Activated naive CD4-positive, alpha-beta T cell treated with anti-CD3 and anti-CD28 coated beads for 36 hours (primary cell): ENCODE results near the gene SLC1A2. TPM values are rescaled to one million over a fixed set of nuclear protein-coding genes. Genes with fewer than 3 reads are reported as not detected.
A peak's percentile ranks its signal among the peaks of the same experiment; 100 is the strongest.

ENCODE experiments used
- CTCF ChIA-PET: fragments of 350-600 bp; sonication (Branson Sonifier 250); formaldehyde crosslinking; loops from one replicate; lab custom pipeline; 2021; ENCODE audit warnings: antibody characterized with exemption; lab: Charles Lee
- DNase-seq: peaks from one replicate; pipeline ENCODE4 v3.0.0-alpha.2; 2020
- H3K27ac Mint-ChIP-seq: one replicate; pipeline ENCODE4 v1.8.0; 2021; ENCODE audit warnings: mild to moderate bottlenecking, mixed read lengths
- H3K27me3 Mint-ChIP-seq: one replicate; pipeline ENCODE4 v1.8.0; 2021; ENCODE audit warnings: low read depth, mixed read lengths
- H3K36me3 Mint-ChIP-seq: one replicate; pipeline ENCODE4 v1.8.0; 2021; ENCODE audit warnings: low read depth, mixed read lengths
- H3K4me1 Mint-ChIP-seq: one replicate; pipeline ENCODE4 v1.8.0; 2021; ENCODE audit warnings: low read depth, mixed read lengths
- H3K4me3 Mint-ChIP-seq: one replicate; pipeline ENCODE4 v1.8.0; 2021; ENCODE audit warnings: mild to moderate bottlenecking, moderate library complexity, mixed read lengths
- H3K9me3 Mint-ChIP-seq: one replicate; pipeline ENCODE4 v1.8.0; 2021; ENCODE audit warnings: mixed read lengths
- intact Hi-C: fragments of 100-400 bp; cut with micrococcal nuclease; formaldehyde crosslinking; loops from one replicate; pipeline ENCODE4 v1.15.1; 2023
- total RNA-seq, 2 experiments: library from RNA; stranded (reverse); gene quantifications; one replicate each; pipeline ENCODE4 v1.2.3, GENCODE V29; 2021

The SLC1A2 gene
- total RNA-seq, 2 experiments from 2014 or later: not detected

GRCh38 chr11:35303596-35304385 is 115.6 kb downstream of the SLC1A2 start:
- Mint-ChIP-seq H3K4me1 (peaks cover 22% of the 10 kb centered on the region), H3K36me3 (no peaks in the 10 kb centered on the region), H3K4me3 (no peak overlapping the region), H3K9me3 (no peaks in the 10 kb centered on the region), H3K27me3 (no peaks in the 10 kb centered on the region), H3K27ac (no peak overlapping the region)
- DNase-seq: no peak
- intact Hi-C loops: loop anchor here (2.0 kb wide), 2 partner anchors 61 to 387 kb away; partner anchors contain the start of genes APIP and PDHX
- CTCF ChIA-PET: interaction anchor here (0.8 to 2.8 kb wide), 6 partner anchors 9 to 377 kb away, joined by 3 to 12 read pairs (median 7); no protein-coding TSS in a partner anchor

- CTCF ChIA-PET: no interaction called here
- H3K27me3 Mint-ChIP-seq: no peaks in the 10 kb centered on the region
Measured at GRCh38 chr11:35302398-35302797, 117.0 kb downstream of the SLC1A2 start.

GRCh38 chr11:35298369-35298768 is 121.0 kb downstream of the SLC1A2 start:
- CTCF ChIA-PET: interaction anchor here (0.7 kb wide), 1 partner anchor 372 kb away, joined by 3 read pairs; no protein-coding TSS in a partner anchor

More at GRCh38 chr11:35302398-35302797, 117.0 kb downstream of the SLC1A2 start:
- Mint-ChIP-seq H3K4me1 (peaks cover 22% of the 10 kb centered on the region), H3K27ac (no peak overlapping the region), H3K36me3 (no peaks in the 10 kb centered on the region), H3K4me3 (no peak overlapping the region), H3K9me3 (no peaks in the 10 kb centered on the region)
- intact Hi-C loops: no loop called here
- DNase-seq: no peak

GRCh38 chr11:35295751-35296150 is 123.6 kb downstream of the SLC1A2 start:
- Mint-ChIP-seq H3K9me3 (no peaks in the 10 kb centered on the region), H3K4me1 (peaks cover 18% of the 10 kb centered on the region), H3K27me3 (no peaks in the 10 kb centered on the region), H3K36me3 (no peaks in the 10 kb centered on the region), H3K27ac (no peak overlapping the region), H3K4me3 (no peak overlapping the region)
- no peak for DNase-seq
- intact Hi-C loops: no loop called here
- CTCF ChIA-PET: interaction anchor here (3.4 kb wide), 1 partner anchor 9 kb away, joined by 12 read pairs; no protein-coding TSS in a partner anchor

More at GRCh38 chr11:35298369-35298768, 121.0 kb downstream of the SLC1A2 start:
- no peak overlapping the region for H3K27ac Mint-ChIP-seq
- no peak overlapping the region for H3K4me3 Mint-ChIP-seq
- no peaks in the 10 kb centered on the region for H3K9me3 Mint-ChIP-seq
- no peaks in the 10 kb centered on the region for H3K27me3 Mint-ChIP-seq
- intact Hi-C loops: no loop called here
- no peak for DNase-seq
- H3K4me1 Mint-ChIP-seq: peaks cover 3% of the 10 kb centered on the region
- no peaks in the 10 kb centered on the region for H3K36me3 Mint-ChIP-seq

GRCh38 chr11:35293699-35294098 is 125.7 kb downstream of the SLC1A2 start:
- H3K27ac Mint-ChIP-seq: no peak overlapping the region
- peaks cover 26% of the 10 kb centered on the region for H3K4me1 Mint-ChIP-seq
- CTCF ChIA-PET: interaction anchor here (0.8 to 3.4 kb wide), 2 partner anchors 11 to 32 kb away, joined by 3 to 12 read pairs; no protein-coding TSS in a partner anchor
- no peak overlapping the region for H3K4me3 Mint-ChIP-seq
- H3K9me3 Mint-ChIP-seq: no peaks in the 10 kb centered on the region
- no peaks in the 10 kb centered on the region for H3K27me3 Mint-ChIP-seq
- H3K36me3 Mint-ChIP-seq: no peaks in the 10 kb centered on the region
- DNase-seq: no peak
- intact Hi-C loops: loop anchor here (2.0 kb wide), 1 partner anchor 43 kb away; no protein-coding TSS in a partner anchor

GRCh38 chr11:35293035-35293434 is 126.3 kb downstream of the SLC1A2 start:
- Mint-ChIP-seq H3K9me3 (no peaks in the 10 kb centered on the region), H3K4me3 (no peak overlapping the region), H3K27me3 (no peaks in the 10 kb centered on the region), H3K4me1 (peaks cover 26% of the 10 kb centered on the region), H3K36me3 (no peaks in the 10 kb centered on the region), H3K27ac (no peak overlapping the region)
- CTCF ChIA-PET: interaction anchor here (3.4 kb wide), 1 partner anchor 12 kb away, joined by 12 read pairs; no protein-coding TSS in a partner anchor
- DNase-seq: no peak
- intact Hi-C loops: loop anchor here (2.0 kb wide), 1 partner anchor 44 kb away; no protein-coding TSS in a partner anchor

GRCh38 chr11:35292279-35292678 is 127.1 kb downstream of the SLC1A2 start:
- DNase-seq: peak; percentile 15
- CTCF ChIA-PET: no interaction called here
- Mint-ChIP-seq H3K27me3 (no peaks in the 10 kb centered on the region), H3K27ac (no peak overlapping the region), H3K36me3 (no peaks in the 10 kb centered on the region), H3K9me3 (no peaks in the 10 kb centered on the region), H3K4me1 (peaks cover 26% of the 10 kb centered on the region), H3K4me3 (no peak overlapping the region)
- intact Hi-C loops: loop anchor here (2.0 kb wide), 1 partner anchor 45 kb away; no protein-coding TSS in a partner anchor

- Mint-ChIP-seq H3K27me3 (no peaks in the 10 kb centered on the region), H3K4me3 (no peak overlapping the region), H3K27ac (no peak overlapping the region), H3K9me3 (no peaks in the 10 kb centered on the region), H3K4me1 (peaks cover 26% of the 10 kb centered on the region), H3K36me3 (no peaks in the 10 kb centered on the region)
- DNase-seq: no peak
- CTCF ChIA-PET: interaction anchor here (0.6 to 1.5 kb wide), 3 partner anchors 15 to 1719 kb away, joined by 3 to 6 read pairs (median 6); no protein-coding TSS in a partner anchor
- intact Hi-C loops: no loop called here
Measured at GRCh38 chr11:35290876-35291275, 128.5 kb downstream of the SLC1A2 start.

- H3K36me3 Mint-ChIP-seq: no peaks in the 10 kb centered on the region
- peaks cover 26% of the 10 kb centered on the region for H3K4me1 Mint-ChIP-seq
- H3K4me3 Mint-ChIP-seq: no peak overlapping the region
- no peaks in the 10 kb centered on the region for H3K9me3 Mint-ChIP-seq
- no peak overlapping the region for H3K27ac Mint-ChIP-seq
- H3K27me3 Mint-ChIP-seq: no peaks in the 10 kb centered on the region
- intact Hi-C loops: no loop called here
- CTCF ChIA-PET: interaction anchor here (0.7 to 1.5 kb wide), 2 partner anchors 16 to 40 kb away, joined by 3 to 6 read pairs; no protein-coding TSS in a partner anchor
- no peak for DNase-seq
Measured at GRCh38 chr11:35289821-35290220, 129.5 kb downstream of the SLC1A2 start.

- intact Hi-C loops: no loop called here
- H3K27ac Mint-ChIP-seq: no peak overlapping the region
- CTCF ChIA-PET: interaction anchor here (0.7 to 1.5 kb wide), 2 partner anchors 17 to 41 kb away, joined by 3 to 6 read pairs; no protein-coding TSS in a partner anchor
Measured at GRCh38 chr11:35288817-35289541, 130.4 kb downstream of the SLC1A2 start.

GRCh38 chr11:35288309-35288708 is 131.0 kb downstream of the SLC1A2 start:
- no peak overlapping the region for H3K27ac Mint-ChIP-seq
- peaks cover 23% of the 10 kb centered on the region for H3K4me1 Mint-ChIP-seq
- H3K36me3 Mint-ChIP-seq: no peaks in the 10 kb centered on the region
- DNase-seq: no peak
- intact Hi-C loops: no loop called here
- no peaks in the 10 kb centered on the region for H3K27me3 Mint-ChIP-seq
- no peaks in the 10 kb centered on the region for H3K9me3 Mint-ChIP-seq
- no peak overlapping the region for H3K4me3 Mint-ChIP-seq
- CTCF ChIA-PET: no interaction called here

More at GRCh38 chr11:35288817-35289541, 130.4 kb downstream of the SLC1A2 start:
- Mint-ChIP-seq H3K9me3 (no peaks in the 10 kb centered on the region), H3K36me3 (no peaks in the 10 kb centered on the region), H3K4me3 (no peak overlapping the region), H3K4me1 (peaks cover 26% of the 10 kb centered on the region), H3K27me3 (no peaks in the 10 kb centered on the region)
- no peak for DNase-seq

GRCh38 chr11:35287344-35287890 is 131.9 kb downstream of the SLC1A2 start:
- H3K36me3 Mint-ChIP-seq: no peaks in the 10 kb centered on the region
- no peaks in the 10 kb centered on the region for H3K27me3 Mint-ChIP-seq
- CTCF ChIA-PET: no interaction called here
- no peak overlapping the region for H3K4me3 Mint-ChIP-seq
- intact Hi-C loops: no loop called here
- DNase-seq: no peak
- no peaks in the 10 kb centered on the region for H3K9me3 Mint-ChIP-seq
- peaks cover 21% of the 10 kb centered on the region for H3K4me1 Mint-ChIP-seq
- H3K27ac Mint-ChIP-seq: no peak overlapping the region
